Measurements from ENCODE around the gene MTERF4.

MTERF4 gene

GRCh38 chr2:241092677-241093076 is 9.4 kb downstream of the MTERF4 start:
- TF ChIP-seq CTCF (IDR thresholded peaks at IDR 0.05; ENCODE audit: low read depth, low read length), result no peak
- H3K4me3 ChIP-seq (ENCODE audit: low read depth, low read length), result no peak overlapping the region

- H3K4me3 ChIP-seq (ENCODE audit: low read depth, low read length), result no peak overlapping the region
- TF ChIP-seq CTCF (IDR thresholded peaks at IDR 0.05; ENCODE audit: low read depth, low read length), result no peak
These were observed 10.2 kb downstream of the MTERF4 start for GRCh38 chr2:241091734-241092445.

GRCh38 chr2:241091201-241091600 is 10.9 kb downstream of the MTERF4 start:
- no peak for TF ChIP-seq CTCF (IDR thresholded peaks at IDR 0.05; ENCODE audit: low read depth, low read length)
- H3K4me3 ChIP-seq (ENCODE audit: low read depth, low read length), result no peak overlapping the region

- H3K4me3 ChIP-seq (ENCODE audit: low read depth, low read length), result no peak overlapping the region
- no peak for TF ChIP-seq CTCF (IDR thresholded peaks at IDR 0.05; ENCODE audit: low read depth, low read length)
These were observed 13.0 kb downstream of the MTERF4 start for GRCh38 chr2:241088791-241089732.

- no peak for TF ChIP-seq CTCF (IDR thresholded peaks at IDR 0.05; ENCODE audit: low read depth, low read length)
- H3K4me3 ChIP-seq (ENCODE audit: low read depth, low read length), result no peak overlapping the region
These were observed 13.7 kb downstream of the MTERF4 start for GRCh38 chr2:241088376-241088775.

GRCh38 chr2:241087420-241088268 is 14.4 kb downstream of the MTERF4 start:
- H3K4me3 ChIP-seq (ENCODE audit: low read depth, low read length), result no peak overlapping the region
- TF ChIP-seq CTCF (IDR thresholded peaks at IDR 0.05; ENCODE audit: low read depth, low read length), result no peak
